OCI-LY7 (cell line): ENCODE measurements around the gene CPLX4. TPM values are rescaled to one million over a fixed set of nuclear protein-coding genes. Genes with fewer than 3 reads are reported as not detected.

Source experiments
- BruUV-seq: library from RNA; stranded (reverse); fragments of 400-500 nt; replicated peaks from 2 replicates; lab custom pipeline; 2021; lab: Mats Ljungman, UMichigan
- CTCF ChIA-PET: fragments of 300-600 bp; sonication (Branson Sonifier 250); formaldehyde crosslinking; loops from one replicate; lab custom pipeline; 2022; ENCODE audit warnings: antibody characterized with exemption; ENCODE audit not compliant: unreplicated experiment; lab: Charles Lee
- POLR2A ChIA-PET: fragments of 300-600 bp; sonication (Branson Sonifier 250); formaldehyde crosslinking; loops from one replicate; lab custom pipeline; 2022; ENCODE audit warnings: antibody characterized with exemption; lab: Charles Lee
- DNase-seq: peaks from one replicate; pipeline ENCODE4 v3.0.0-alpha.2; 2015; ENCODE audit warnings: low spot score
- H2AFZ ChIP-seq: fragments of 200-600 bp; sonication (generic), shearing (Covaris generic); 2 replicates; pipeline ENCODE4 v1.6.1; 2014; ENCODE audit warnings: mild to moderate bottlenecking, antibody characterized with exemption, low read length, moderate library complexity
- H3K27ac ChIP-seq: fragments of 200-600 bp; sonication (generic); 2 replicates; pipeline ENCODE4 v1.5.1; 2014; ENCODE audit warnings: mixed run types, low read depth, mild to moderate bottlenecking, moderate library complexity, low read length, inconsistent platforms; ENCODE audit not compliant: poor library complexity, severe bottlenecking
- H3K36me3 ChIP-seq: fragments of 200-600 bp; sonication (generic); 2 replicates; pipeline ENCODE4 v1.6.1; 2014; ENCODE audit warnings: mild to moderate bottlenecking, antibody characterized with exemption, low read length, moderate library complexity, mixed read lengths; ENCODE audit not compliant: insufficient read depth
- H3K4me1 ChIP-seq: fragments of 200-600 bp; sonication (generic); 2 replicates; pipeline ENCODE4 v1.5.1; 2014; ENCODE audit warnings: mild to moderate bottlenecking, low read length; ENCODE audit not compliant: insufficient read depth, poor library complexity, severe bottlenecking
- H3K4me2 ChIP-seq: fragments of 200-600 bp; sonication (generic); 2 replicates; pipeline ENCODE4 v1.6.1; 2014; ENCODE audit warnings: mild to moderate bottlenecking, low read length
- H3K4me3 ChIP-seq: fragments of 200-600 bp; sonication (generic); 2 replicates; pipeline ENCODE4 v1.5.1; 2014; ENCODE audit warnings: mild to moderate bottlenecking, low read depth, low read length; ENCODE audit not compliant: poor library complexity, severe bottlenecking
- H3K79me2 ChIP-seq: fragments of 200-600 bp; sonication (generic); 2 replicates; pipeline ENCODE4 v1.6.1; 2016; ENCODE audit warnings: low read depth, mild to moderate bottlenecking, low read length, moderate library complexity, mixed read lengths; ENCODE audit not compliant: insufficient read depth
- H3K9me2 ChIP-seq: fragments of 200-600 bp; sonication (generic); 2 replicates; pipeline ENCODE4 v1.6.1; 2016; ENCODE audit warnings: mild to moderate bottlenecking, low read length, mixed read lengths; ENCODE audit not compliant: insufficient read depth
- H3K9me3 ChIP-seq: fragments of 200-600 bp; sonication (generic); 2 replicates; pipeline ENCODE4 v1.6.1; 2014; ENCODE audit warnings: mild to moderate bottlenecking, mixed run types, low read length, mixed read lengths
- H4K20me1 ChIP-seq: fragments of 200-600 bp; sonication (generic); 2 replicates; pipeline ENCODE4 v1.6.1; 2014; ENCODE audit warnings: mild to moderate bottlenecking, antibody characterized with exemption, low read length, moderate library complexity, mixed read lengths; ENCODE audit not compliant: insufficient read depth
- CTCF ChIP-seq: fragments of 200-600 bp; sonication (generic); conservative IDR thresholded peaks from 2 replicates; pipeline ENCODE4 v1.5.1; 2014; ENCODE audit warnings: mild to moderate bottlenecking, antibody characterized with exemption, low read length, moderate library complexity, mixed read lengths
- EZH2phosphoT487 ChIP-seq: fragments of 200-600 bp; sonication (generic); IDR thresholded peaks from 2 replicates; pipeline ENCODE4 v1.6.1; 2018; ENCODE audit warnings: low read depth, borderline replicate concordance, mild to moderate bottlenecking, mixed run types, antibody characterized with exemption, low read length, moderate library complexity, mixed read lengths
- intact Hi-C: fragments of 100-400 bp; cut with micrococcal nuclease; formaldehyde crosslinking; loops from one replicate; pipeline ENCODE4 v1.10.0; 2022; ENCODE audit not compliant: unreplicated experiment
- total RNA-seq, 2 experiments: library from RNA; depleted of rRNA in 1 of 2; stranded (reverse); fragments of >200 nt in 1 of 2; shearing (Covaris generic) in 1 of 2; gene quantifications; 2 replicates each; pipeline ENCODE4 v1.2.3, GENCODE V29; 2014 to 2022

The CPLX4 gene
- total RNA-seq, 2 experiments from 2014 or later: not detected

- no peaks in the 10 kb centered on the region for H3K9me2 ChIP-seq
- H4K20me1 ChIP-seq: no peaks in the 10 kb centered on the region
- H3K4me3 ChIP-seq: no peak overlapping the region
- no peaks in the 10 kb centered on the region for H3K9me3 ChIP-seq
- no peak for DNase-seq
- H3K4me1 ChIP-seq: no peaks in the 10 kb centered on the region
- ChIA-PET POLR2A (interaction anchor here (0.9 kb wide), 1 partner anchor 13 kb away, joined by 3 read pairs; no protein-coding TSS in a partner anchor), CTCF (no interaction called here)
- BruUV-seq: no TSS peak
- H3K36me3 ChIP-seq: no peaks in the 10 kb centered on the region
- no peak overlapping the region for H3K27ac ChIP-seq
- no peaks in the 10 kb centered on the region for H3K79me2 ChIP-seq
- no peak overlapping the region for H2AFZ ChIP-seq
- H3K4me2 ChIP-seq: no peak overlapping the region
- intact Hi-C loops: no loop called here
- no peak for TF ChIP-seq EZH2phosphoT487
- no peak for TF ChIP-seq CTCF
Measured at GRCh38 chr18:59301929-59302328, 16.5 kb downstream of the CPLX4 start.

- intact Hi-C loops: no loop called here
- H2AFZ ChIP-seq: no peak overlapping the region
- H3K79me2 ChIP-seq: no peaks in the 10 kb centered on the region
- H3K4me1 ChIP-seq: no peaks in the 10 kb centered on the region
- H3K9me3 ChIP-seq: no peaks in the 10 kb centered on the region
- TF ChIP-seq CTCF (no peak), EZH2phosphoT487 (no peak)
- no peak overlapping the region for H3K4me3 ChIP-seq
- H3K36me3 ChIP-seq: no peaks in the 10 kb centered on the region
- ChIA-PET CTCF (no interaction called here), POLR2A (no interaction called here)
- H4K20me1 ChIP-seq: no peaks in the 10 kb centered on the region
- H3K27ac ChIP-seq: no peak overlapping the region
- BruUV-seq: no TSS peak
- DNase-seq: no peak
- no peak overlapping the region for H3K4me2 ChIP-seq
- no peaks in the 10 kb centered on the region for H3K9me2 ChIP-seq
Measured at GRCh38 chr18:59300676-59301285, 17.7 kb downstream of the CPLX4 start.

GRCh38 chr18:59298871-59299270, 19.6 kb downstream of the CPLX4 start:
- TF ChIP-seq CTCF (no peak), EZH2phosphoT487 (no peak)
- no peak for DNase-seq
- Histone ChIP-seq H3K4me3 (no peak overlapping the region), H3K4me2 (no peak overlapping the region), H3K36me3 (no peaks in the 10 kb centered on the region), H3K9me2 (no peaks in the 10 kb centered on the region), H2AFZ (no peak overlapping the region), H3K79me2 (no peaks in the 10 kb centered on the region), H4K20me1 (no peaks in the 10 kb centered on the region), H3K4me1 (no peaks in the 10 kb centered on the region), H3K9me3 (no peaks in the 10 kb centered on the region), H3K27ac (no peak overlapping the region)
- BruUV-seq: no TSS peak
- CTCF ChIA-PET: no interaction called here
- POLR2A ChIA-PET: interaction anchor here (0.6 kb wide), 1 partner anchor 765 kb away, joined by 5 read pairs; no protein-coding TSS in a partner anchor
- intact Hi-C loops: no loop called here
